HEK293 (cell line): ENCODE measurements around the gene FSCN2.
A peak's percentile ranks its signal among the peaks of the same experiment; 100 is the strongest.

Experiments
- BCL11A ChIP-seq: fragments of 450-650 bp; formaldehyde crosslinking; IDR thresholded peaks from 2 replicates; pipeline ENCODE4 v1.5.1; 2016; ENCODE audit warnings: low read depth, missing biosample characterization, missing genetic modification characterization
- HOXA7 ChIP-seq: sonication (generic); formaldehyde crosslinking; IDR thresholded peaks from 2 replicates; pipeline ENCODE4 v1.8.1; 2022; ENCODE audit warnings: missing genetic modification reagents, borderline replicate concordance
- HOXC10 ChIP-seq: sonication (generic); formaldehyde crosslinking; IDR thresholded peaks from 2 replicates; pipeline ENCODE4 v1.8.1; 2023; ENCODE audit warnings: mild to moderate bottlenecking, missing genetic modification reagents
- OSR2 ChIP-seq: fragments of 450-650 bp; formaldehyde crosslinking; IDR thresholded peaks from 2 replicates; pipeline ENCODE4 v1.5.1; 2016; ENCODE audit warnings: missing biosample characterization, missing genetic modification characterization
- OVOL3 ChIP-seq: fragments of 450-650 bp; formaldehyde crosslinking; IDR thresholded peaks from 2 replicates; pipeline ENCODE4 v1.5.1; 2016; ENCODE audit warnings: missing biosample characterization, missing genetic modification characterization
- PRDM1 ChIP-seq: fragments of 450-650 bp; formaldehyde crosslinking; IDR thresholded peaks from 2 replicates; pipeline ENCODE4; 2016; ENCODE audit warnings: missing biosample characterization, missing genetic modification characterization
- SALL2 ChIP-seq: fragments of 450-650 bp; formaldehyde crosslinking; IDR thresholded peaks from 2 replicates; pipeline ENCODE4 v1.5.0; 2017; ENCODE audit warnings: missing biosample characterization, mild to moderate bottlenecking, missing genetic modification characterization, borderline replicate concordance
- TCF7L2 ChIP-seq: IDR thresholded peaks from 2 replicates; pipeline ENCODE4 v1.6.1; 2011; ENCODE audit warnings: low read depth, mild to moderate bottlenecking, inconsistent platforms, low read length, moderate library complexity, borderline replicate concordance
- TRIM28 ChIP-seq: IDR thresholded peaks from 2 replicates; pipeline ENCODE4 v1.6.1; 2011; ENCODE audit warnings: low read length, control low read depth, borderline replicate concordance
- YY1 ChIP-seq: fragments of 450-650 bp; formaldehyde crosslinking; IDR thresholded peaks from 2 replicates; pipeline ENCODE4 v1.5.1; 2018; ENCODE audit warnings: missing biosample characterization, missing genetic modification characterization
- ZBTB20 ChIP-seq: fragments of 450-650 bp; formaldehyde crosslinking; IDR thresholded peaks from 2 replicates; pipeline ENCODE4 v1.5.1; 2016; ENCODE audit warnings: missing biosample characterization, missing genetic modification characterization
- ZBTB6 ChIP-seq: fragments of 450-650 bp; formaldehyde crosslinking; IDR thresholded peaks from 2 replicates; pipeline ENCODE4 v1.5.1; 2017; ENCODE audit warnings: missing biosample characterization, missing genetic modification characterization
- ZEB2 ChIP-seq: fragments of 450-650 bp; formaldehyde crosslinking; IDR thresholded peaks from 2 replicates; pipeline ENCODE4 v1.5.1; 2016; ENCODE audit warnings: missing biosample characterization, missing genetic modification characterization
- ZFP37 ChIP-seq: fragments of 450-650 bp; formaldehyde crosslinking; IDR thresholded peaks from 2 replicates; pipeline ENCODE4 v1.5.1; 2016; ENCODE audit warnings: missing biosample characterization, missing genetic modification characterization
- ZFP41 ChIP-seq: fragments of 450-650 bp; formaldehyde crosslinking; IDR thresholded peaks from 2 replicates; pipeline ENCODE4 v1.5.1; 2016; ENCODE audit warnings: missing biosample characterization, missing genetic modification characterization, borderline replicate concordance
- ZNF140 ChIP-seq: fragments of 450-650 bp; formaldehyde crosslinking; IDR thresholded peaks from 2 replicates; pipeline ENCODE4 v1.5.1; 2016; ENCODE audit warnings: missing biosample characterization, missing genetic modification characterization
- ZNF184 ChIP-seq: fragments of 450-650 bp; IDR thresholded peaks from 2 replicates; pipeline ENCODE4 v1.5.1; 2018; ENCODE audit warnings: missing biosample characterization, mild to moderate bottlenecking, missing genetic modification characterization
- ZNF2 ChIP-seq: fragments of 450-650 bp; formaldehyde crosslinking; IDR thresholded peaks from 2 replicates; pipeline ENCODE4 v1.5.1; 2016; ENCODE audit warnings: missing biosample characterization, missing genetic modification characterization
- ZNF501 ChIP-seq: fragments of 450-650 bp; formaldehyde crosslinking; IDR thresholded peaks from 2 replicates; pipeline ENCODE4 v1.5.1; 2016; ENCODE audit warnings: missing biosample characterization, missing genetic modification characterization
- ZNF510 ChIP-seq: fragments of 450-650 bp; formaldehyde crosslinking; IDR thresholded peaks from 2 replicates; pipeline ENCODE4 v1.5.1; 2018; ENCODE audit warnings: mild to moderate bottlenecking, missing genetic modification characterization, missing biosample characterization; ENCODE audit not compliant: insufficient replicate concordance
- ZNF558 ChIP-seq: fragments of 450-650 bp; formaldehyde crosslinking; IDR thresholded peaks from 2 replicates; pipeline ENCODE4 v1.5.1; 2016; ENCODE audit warnings: missing biosample characterization, missing genetic modification characterization
- ZNF660 ChIP-seq: fragments of 450-650 bp; IDR thresholded peaks from 2 replicates; pipeline ENCODE4 v1.5.1; 2018; ENCODE audit warnings: missing biosample characterization, mild to moderate bottlenecking, missing genetic modification characterization
- ZNF785 ChIP-seq: fragments of 450-650 bp; formaldehyde crosslinking; IDR thresholded peaks from 2 replicates; pipeline ENCODE4 v1.5.1; 2016; ENCODE audit warnings: missing biosample characterization, missing genetic modification characterization
- TF ChIP-seq, protein P1 (sequence below): fragments of 450-650 bp; formaldehyde crosslinking; IDR thresholded peaks from 2 replicates; pipeline ENCODE4 v1.5.1; 2016; ENCODE audit warnings: missing biosample characterization, missing genetic modification characterization, borderline replicate concordance
- TF ChIP-seq, protein P2 (sequence below): fragments of 450-650 bp; formaldehyde crosslinking; IDR thresholded peaks from 2 replicates; pipeline ENCODE4 v1.5.1; 2016; ENCODE audit warnings: missing biosample characterization, missing genetic modification characterization
- TF ChIP-seq, protein P3 (sequence below): fragments of 450-650 bp; formaldehyde crosslinking; IDR thresholded peaks from 2 replicates; pipeline ENCODE4 v1.5.1; 2016; ENCODE audit warnings: missing biosample characterization, missing genetic modification characterization, borderline replicate concordance
- TF ChIP-seq, protein P4 (sequence below): fragments of 450-650 bp; IDR thresholded peaks from 2 replicates; pipeline ENCODE4 v1.5.1; 2018; ENCODE audit warnings: missing biosample characterization, missing genetic modification characterization

The FSCN2 gene

GRCh38 chr17:81552244-81553017 is 24.3 kb downstream of the FSCN2 start, which contains the start of gene FAAP100 (continued):
- TF ChIP-seq ZNF558 (tag by site-specific recombination) (no peak), ZNF184 (tag by site-specific recombination) (no peak), OSR2 (tag by site-specific recombination) (no peak), HOXA7 (CRISPR knock-in tag) (no peak), ZNF660 (tag by site-specific recombination) (0 out of 2 replicates have a peak, but pooled peaks have one; percentile 72), ZNF140 (tag by site-specific recombination) (no peak), TCF7L2 (no peak), YY1 (tag by site-specific recombination) (0 out of 2 replicates have a peak, but pooled peaks have one; percentile 41), PRDM1 (no peak), ZEB2 (tag by site-specific recombination) (peak; percentile 19), ZFP37 (tag by site-specific recombination) (peak; percentile 27; the same call in 1 of the 2 replicates), ZFP41 (tag by site-specific recombination) (no peak), OVOL3 (tag by site-specific recombination) (no peak), ZNF510 (tag by site-specific recombination) (no peak), ZBTB20 (tag by site-specific recombination) (peak; percentile 44; the same call in 1 of the 2 replicates), SALL2 (no peak), ZNF785 (tag by site-specific recombination) (no peak), ZBTB6 (tag by site-specific recombination) (no peak), TRIM28 (no peak), BCL11A (no peak), HOXC10 (CRISPR knock-in tag) (no peak), ZNF2 (tag by site-specific recombination) (no peak), ZNF501 (tag by site-specific recombination) (peak; percentile 49; the same call in 1 of the 2 replicates)
- TF ChIP-seq, protein P1, sequence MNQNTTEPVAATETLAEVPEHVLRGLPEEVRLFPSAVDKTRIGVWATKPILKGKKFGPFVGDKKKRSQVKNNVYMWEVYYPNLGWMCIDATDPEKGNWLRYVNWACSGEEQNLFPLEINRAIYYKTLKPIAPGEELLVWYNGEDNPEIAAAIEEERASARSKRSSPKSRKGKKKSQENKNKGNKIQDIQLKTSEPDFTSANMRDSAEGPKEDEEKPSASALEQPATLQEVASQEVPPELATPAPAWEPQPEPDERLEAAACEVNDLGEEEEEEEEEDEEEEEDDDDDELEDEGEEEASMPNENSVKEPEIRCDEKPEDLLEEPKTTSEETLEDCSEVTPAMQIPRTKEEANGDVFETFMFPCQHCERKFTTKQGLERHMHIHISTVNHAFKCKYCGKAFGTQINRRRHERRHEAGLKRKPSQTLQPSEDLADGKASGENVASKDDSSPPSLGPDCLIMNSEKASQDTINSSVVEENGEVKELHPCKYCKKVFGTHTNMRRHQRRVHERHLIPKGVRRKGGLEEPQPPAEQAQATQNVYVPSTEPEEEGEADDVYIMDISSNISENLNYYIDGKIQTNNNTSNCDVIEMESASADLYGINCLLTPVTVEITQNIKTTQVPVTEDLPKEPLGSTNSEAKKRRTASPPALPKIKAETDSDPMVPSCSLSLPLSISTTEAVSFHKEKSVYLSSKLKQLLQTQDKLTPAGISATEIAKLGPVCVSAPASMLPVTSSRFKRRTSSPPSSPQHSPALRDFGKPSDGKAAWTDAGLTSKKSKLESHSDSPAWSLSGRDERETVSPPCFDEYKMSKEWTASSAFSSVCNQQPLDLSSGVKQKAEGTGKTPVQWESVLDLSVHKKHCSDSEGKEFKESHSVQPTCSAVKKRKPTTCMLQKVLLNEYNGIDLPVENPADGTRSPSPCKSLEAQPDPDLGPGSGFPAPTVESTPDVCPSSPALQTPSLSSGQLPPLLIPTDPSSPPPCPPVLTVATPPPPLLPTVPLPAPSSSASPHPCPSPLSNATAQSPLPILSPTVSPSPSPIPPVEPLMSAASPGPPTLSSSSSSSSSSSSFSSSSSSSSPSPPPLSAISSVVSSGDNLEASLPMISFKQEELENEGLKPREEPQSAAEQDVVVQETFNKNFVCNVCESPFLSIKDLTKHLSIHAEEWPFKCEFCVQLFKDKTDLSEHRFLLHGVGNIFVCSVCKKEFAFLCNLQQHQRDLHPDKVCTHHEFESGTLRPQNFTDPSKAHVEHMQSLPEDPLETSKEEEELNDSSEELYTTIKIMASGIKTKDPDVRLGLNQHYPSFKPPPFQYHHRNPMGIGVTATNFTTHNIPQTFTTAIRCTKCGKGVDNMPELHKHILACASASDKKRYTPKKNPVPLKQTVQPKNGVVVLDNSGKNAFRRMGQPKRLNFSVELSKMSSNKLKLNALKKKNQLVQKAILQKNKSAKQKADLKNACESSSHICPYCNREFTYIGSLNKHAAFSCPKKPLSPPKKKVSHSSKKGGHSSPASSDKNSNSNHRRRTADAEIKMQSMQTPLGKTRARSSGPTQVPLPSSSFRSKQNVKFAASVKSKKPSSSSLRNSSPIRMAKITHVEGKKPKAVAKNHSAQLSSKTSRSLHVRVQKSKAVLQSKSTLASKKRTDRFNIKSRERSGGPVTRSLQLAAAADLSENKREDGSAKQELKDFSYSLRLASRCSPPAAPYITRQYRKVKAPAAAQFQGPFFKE, result no peak
- TF ChIP-seq, protein P2, sequence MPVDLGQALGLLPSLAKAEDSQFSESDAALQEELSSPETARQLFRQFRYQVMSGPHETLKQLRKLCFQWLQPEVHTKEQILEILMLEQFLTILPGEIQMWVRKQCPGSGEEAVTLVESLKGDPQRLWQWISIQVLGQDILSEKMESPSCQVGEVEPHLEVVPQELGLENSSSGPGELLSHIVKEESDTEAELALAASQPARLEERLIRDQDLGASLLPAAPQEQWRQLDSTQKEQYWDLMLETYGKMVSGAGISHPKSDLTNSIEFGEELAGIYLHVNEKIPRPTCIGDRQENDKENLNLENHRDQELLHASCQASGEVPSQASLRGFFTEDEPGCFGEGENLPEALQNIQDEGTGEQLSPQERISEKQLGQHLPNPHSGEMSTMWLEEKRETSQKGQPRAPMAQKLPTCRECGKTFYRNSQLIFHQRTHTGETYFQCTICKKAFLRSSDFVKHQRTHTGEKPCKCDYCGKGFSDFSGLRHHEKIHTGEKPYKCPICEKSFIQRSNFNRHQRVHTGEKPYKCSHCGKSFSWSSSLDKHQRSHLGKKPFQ (tag by site-specific recombination), result no peak; the same call in 1 of the 2 replicates
- TF ChIP-seq, protein P3, sequence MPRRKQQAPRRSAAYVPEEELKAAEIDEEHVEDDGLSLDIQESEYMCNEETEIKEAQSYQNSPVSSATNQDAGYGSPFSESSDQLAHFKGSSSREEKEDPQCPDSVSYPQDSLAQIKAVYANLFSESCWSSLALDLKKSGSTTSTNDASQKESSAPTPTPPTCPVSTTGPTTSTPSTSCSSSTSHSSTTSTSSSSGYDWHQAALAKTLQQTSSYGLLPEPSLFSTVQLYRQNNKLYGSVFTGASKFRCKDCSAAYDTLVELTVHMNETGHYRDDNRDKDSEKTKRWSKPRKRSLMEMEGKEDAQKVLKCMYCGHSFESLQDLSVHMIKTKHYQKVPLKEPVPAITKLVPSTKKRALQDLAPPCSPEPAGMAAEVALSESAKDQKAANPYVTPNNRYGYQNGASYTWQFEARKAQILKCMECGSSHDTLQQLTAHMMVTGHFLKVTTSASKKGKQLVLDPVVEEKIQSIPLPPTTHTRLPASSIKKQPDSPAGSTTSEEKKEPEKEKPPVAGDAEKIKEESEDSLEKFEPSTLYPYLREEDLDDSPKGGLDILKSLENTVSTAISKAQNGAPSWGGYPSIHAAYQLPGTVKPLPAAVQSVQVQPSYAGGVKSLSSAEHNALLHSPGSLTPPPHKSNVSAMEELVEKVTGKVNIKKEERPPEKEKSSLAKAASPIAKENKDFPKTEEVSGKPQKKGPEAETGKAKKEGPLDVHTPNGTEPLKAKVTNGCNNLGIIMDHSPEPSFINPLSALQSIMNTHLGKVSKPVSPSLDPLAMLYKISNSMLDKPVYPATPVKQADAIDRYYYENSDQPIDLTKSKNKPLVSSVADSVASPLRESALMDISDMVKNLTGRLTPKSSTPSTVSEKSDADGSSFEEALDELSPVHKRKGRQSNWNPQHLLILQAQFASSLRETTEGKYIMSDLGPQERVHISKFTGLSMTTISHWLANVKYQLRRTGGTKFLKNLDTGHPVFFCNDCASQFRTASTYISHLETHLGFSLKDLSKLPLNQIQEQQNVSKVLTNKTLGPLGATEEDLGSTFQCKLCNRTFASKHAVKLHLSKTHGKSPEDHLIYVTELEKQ (tag by site-specific recombination), result no peak
- TF ChIP-seq, protein P4, sequence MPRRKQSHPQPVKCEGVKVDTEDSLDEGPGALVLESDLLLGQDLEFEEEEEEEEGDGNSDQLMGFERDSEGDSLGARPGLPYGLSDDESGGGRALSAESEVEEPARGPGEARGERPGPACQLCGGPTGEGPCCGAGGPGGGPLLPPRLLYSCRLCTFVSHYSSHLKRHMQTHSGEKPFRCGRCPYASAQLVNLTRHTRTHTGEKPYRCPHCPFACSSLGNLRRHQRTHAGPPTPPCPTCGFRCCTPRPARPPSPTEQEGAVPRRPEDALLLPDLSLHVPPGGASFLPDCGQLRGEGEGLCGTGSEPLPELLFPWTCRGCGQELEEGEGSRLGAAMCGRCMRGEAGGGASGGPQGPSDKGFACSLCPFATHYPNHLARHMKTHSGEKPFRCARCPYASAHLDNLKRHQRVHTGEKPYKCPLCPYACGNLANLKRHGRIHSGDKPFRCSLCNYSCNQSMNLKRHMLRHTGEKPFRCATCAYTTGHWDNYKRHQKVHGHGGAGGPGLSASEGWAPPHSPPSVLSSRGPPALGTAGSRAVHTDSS (tag by site-specific recombination), result no peak
